ENCODE results near the gene HTT. TPM values are rescaled to one million over a fixed set of nuclear protein-coding genes. Genes with fewer than 3 reads are reported as not detected.

The HTT gene
- total RNA-seq, 2 donors from 2014 or later, result 51.0 to 55.5 TPM

GRCh38 chr4:3178351-3178750 is 103.9 kb downstream of the HTT start:
- Histone ChIP-seq H3K9ac (ENCODE audit: low read depth in 2 of 2, low read length in 2 of 2) (no peak overlapping the region), H3K36me3 (peaks cover 4% of the 10 kb centered on the region), H3K27me3 (no peaks in the 10 kb centered on the region), H3K4me3 (no peak overlapping the region), H3K9me3 (no peaks in the 10 kb centered on the region), H3K27ac (no peak overlapping the region), H3K4me1 (no peaks in the 10 kb centered on the region)
- intact Hi-C loops (cut with DNase I), result no loop called here
- no peak for DNase-seq
- TF ChIP-seq CTCF (IDR thresholded peaks at IDR 0.05), result no peak

- TF ChIP-seq CTCF (IDR thresholded peaks at IDR 0.05), result no peak
- no peak overlapping the region for H3K9ac ChIP-seq (ENCODE audit: low read depth in 2 of 2, low read length in 2 of 2)
Measured at GRCh38 chr4:3179126-3179706, 104.7 kb downstream of the HTT start.

GRCh38 chr4:3183008-3183407 is 108.5 kb downstream of the HTT start:
- H3K27ac ChIP-seq, result no peak overlapping the region
- intact Hi-C loops (cut with DNase I), result no loop called here
- DNase-seq, result no peak
- H3K27me3 ChIP-seq, result no peaks in the 10 kb centered on the region
- no peaks in the 10 kb centered on the region for H3K9me3 ChIP-seq
- TF ChIP-seq CTCF (IDR thresholded peaks at IDR 0.05), result no peak
- no peak overlapping the region for H3K9ac ChIP-seq (ENCODE audit: low read depth in 2 of 2, low read length in 2 of 2)
- no peaks in the 10 kb centered on the region for H3K4me1 ChIP-seq
- H3K36me3 ChIP-seq, result peaks cover 13% of the 10 kb centered on the region
- H3K4me3 ChIP-seq, result no peak overlapping the region

More at GRCh38 chr4:3179126-3179706, 104.7 kb downstream of the HTT start:
- no peak overlapping the region for H3K27ac ChIP-seq
- no peak for DNase-seq
- H3K4me1 ChIP-seq, result no peaks in the 10 kb centered on the region
- no peaks in the 10 kb centered on the region for H3K9me3 ChIP-seq
- H3K4me3 ChIP-seq, result no peak overlapping the region
- intact Hi-C loops (cut with DNase I), result no loop called here
- H3K36me3 ChIP-seq, result peaks cover 5% of the 10 kb centered on the region
- H3K27me3 ChIP-seq, result no peaks in the 10 kb centered on the region

- no peak for TF ChIP-seq CTCF (IDR thresholded peaks at IDR 0.05)
- H3K27me3 ChIP-seq, result no peaks in the 10 kb centered on the region
- no peaks in the 10 kb centered on the region for H3K4me1 ChIP-seq
- H3K27ac ChIP-seq, result no peak overlapping the region
- intact Hi-C loops (cut with DNase I), result no loop called here
- H3K4me3 ChIP-seq, result no peak overlapping the region
- DNase-seq, result no peak
- H3K36me3 ChIP-seq, result peaks cover 19% of the 10 kb centered on the region
- no peak overlapping the region for H3K9ac ChIP-seq (ENCODE audit: low read depth in 2 of 2, low read length in 2 of 2)
- no peaks in the 10 kb centered on the region for H3K9me3 ChIP-seq
Measured at GRCh38 chr4:3184725-3185124, 110.2 kb downstream of the HTT start.

- Histone ChIP-seq H3K27ac (no peak overlapping the region), H3K36me3 (peaks cover 19% of the 10 kb centered on the region), H3K4me1 (no peaks in the 10 kb centered on the region), H3K4me3 (no peak overlapping the region), H3K9ac (ENCODE audit: low read depth in 2 of 2, low read length in 2 of 2) (no peak overlapping the region), H3K27me3 (no peaks in the 10 kb centered on the region), H3K9me3 (no peaks in the 10 kb centered on the region)
- intact Hi-C loops (cut with DNase I), result no loop called here
- TF ChIP-seq CTCF (IDR thresholded peaks at IDR 0.05), result no peak
- no peak for DNase-seq
Measured at GRCh38 chr4:3186609-3187008, 112.1 kb downstream of the HTT start.
